Mesendoderm (in vitro differentiated cells): ENCODE data around the gene HMCN2.

Source experiments
- DNase-seq: peaks from one replicate; pipeline ENCODE4 v3.0.0; 2013
- H2AK5ac ChIP-seq: 2 replicates; pipeline ENCODE4 v1.6.1; 2013; ENCODE audit warnings: low read length, inconsistent platforms
- H2BK120ac ChIP-seq: 2 replicates; pipeline ENCODE4 v1.6.1; 2013; ENCODE audit warnings: low read depth, mild to moderate bottlenecking, low read length, moderate library complexity, mixed read lengths
- H2BK15ac ChIP-seq: replicated peaks from 2 replicates; pipeline ENCODE4 v1.6.1; 2013; ENCODE audit warnings: low read depth, mild to moderate bottlenecking, moderate library complexity
- H2BK5ac ChIP-seq: 2 replicates; pipeline ENCODE4 v1.6.1; 2013; ENCODE audit warnings: low read length, inconsistent platforms
- H3K18ac ChIP-seq: 2 replicates; pipeline ENCODE4 v1.6.1; 2013; ENCODE audit warnings: mild to moderate bottlenecking, low read length, mixed read lengths
- H3K23ac ChIP-seq: one replicate; pipeline ENCODE4 v1.6.1; 2013; ENCODE audit warnings: low read length
- H3K27ac ChIP-seq: 2 replicates; pipeline ENCODE4 v1.5.1; 2013; ENCODE audit warnings: low read depth, mild to moderate bottlenecking, inconsistent platforms, low read length, moderate library complexity
- H3K27me3 ChIP-seq: 2 replicates; pipeline ENCODE4 v1.6.1; 2013; ENCODE audit warnings: low read length, control low read depth, mild to moderate bottlenecking, inconsistent platforms; ENCODE audit not compliant: insufficient read depth, poor library complexity
- H3K36me3 ChIP-seq: 2 replicates; pipeline ENCODE4 v1.6.1; 2013; ENCODE audit warnings: low read length, inconsistent platforms; ENCODE audit not compliant: control insufficient read depth, insufficient read depth
- H3K4ac ChIP-seq: one replicate; pipeline ENCODE4 v1.6.1; 2013; ENCODE audit warnings: low read depth, mild to moderate bottlenecking, low read length, moderate library complexity
- H3K4me1 ChIP-seq: 2 replicates; pipeline ENCODE4 v1.6.1; 2013; ENCODE audit warnings: low read depth, low read length, inconsistent platforms; ENCODE audit not compliant: control insufficient read depth
- H3K4me2 ChIP-seq: 2 replicates; pipeline ENCODE4 v1.6.1; 2013; ENCODE audit warnings: low read length
- H3K4me3 ChIP-seq: 2 replicates; pipeline ENCODE4 v1.5.1; 2013; ENCODE audit warnings: mild to moderate bottlenecking, low read length
- H3K56ac ChIP-seq: one replicate; pipeline ENCODE4 v1.6.1; 2013; ENCODE audit warnings: low read length
- H3K79me1 ChIP-seq: 2 replicates; pipeline ENCODE4 v1.6.1; 2013; ENCODE audit warnings: low read length, inconsistent platforms
- H3K79me2 ChIP-seq: 2 replicates; pipeline ENCODE4 v1.6.1; 2013; ENCODE audit warnings: mild to moderate bottlenecking, low read length; ENCODE audit not compliant: control insufficient read depth, insufficient read depth
- H3K9ac ChIP-seq: 2 replicates; pipeline ENCODE4 v1.6.1; 2013; ENCODE audit warnings: low read length, inconsistent platforms
- H4K5ac ChIP-seq: one replicate; pipeline ENCODE4 v1.6.1; 2013; ENCODE audit warnings: low read length
- H4K8ac ChIP-seq: one replicate; pipeline ENCODE4 v1.6.1; 2013; ENCODE audit warnings: low read depth, mild to moderate bottlenecking, control low read depth, low read length, moderate library complexity
- WGBS: extraction: QIAGEN DNeasy Blood & Tissue Kit; methylation state at CpG from one replicate; pipeline ENCODE4 v1.1.7; 2013; ENCODE audit warnings: low lambda C conversion rate, missing lambda C conversion rate; ENCODE audit not compliant: insufficient coverage; ENCODE audit errors: extremely low coverage; 5-methylcytosine and 5-hydroxymethylcytosine counted together

Gene HMCN2

DNA sequence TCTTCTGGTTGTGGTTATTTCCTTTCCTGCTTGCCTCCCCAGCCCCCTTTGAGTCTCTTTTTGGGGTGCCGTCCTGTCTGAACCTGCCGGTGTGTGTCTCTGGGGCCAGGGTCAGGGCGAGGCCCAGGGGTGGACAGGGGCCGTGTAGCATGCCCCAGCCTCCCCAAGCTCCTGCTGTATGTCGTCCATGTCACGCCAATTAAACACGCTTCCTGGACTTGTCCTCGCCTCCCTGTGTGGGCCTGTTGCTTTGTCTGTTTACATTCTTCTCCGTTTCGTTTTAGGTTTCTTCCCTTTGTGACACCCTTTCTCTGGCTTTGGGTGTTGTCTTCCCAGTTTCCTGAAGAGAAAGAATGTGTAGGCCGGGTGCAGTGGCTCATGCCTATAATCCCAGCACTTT lies 28.5 kb upstream of the HMCN2 start:
- Histone ChIP-seq H3K4me2 (no peak overlapping the region), H2BK120ac (no peak overlapping the region), H3K9ac (no peak overlapping the region), H3K56ac (peak overlapping the region; percentile 15), H3K79me2 (no peaks in the 10 kb centered on the region), H3K18ac (no peak overlapping the region), H4K5ac (no peak overlapping the region), H2AK5ac (no peak overlapping the region), H4K8ac (no peak overlapping the region), H3K23ac (no peak overlapping the region), H3K4me3 (no peak overlapping the region), H3K4me1 (peaks cover 1% of the 10 kb centered on the region), H3K36me3 (peaks cover 8% of the 10 kb centered on the region), H2BK15ac (no peak overlapping the region), H3K27me3 (no peaks in the 10 kb centered on the region), H3K27ac (no peak overlapping the region), H3K4ac (no peak overlapping the region), H3K79me1 (no peaks in the 10 kb centered on the region), H2BK5ac (no peak overlapping the region)
- no CpG with 5 or more reads among the region's 11 CpGs for WGBS
- DNase-seq, result no peak

DNA sequence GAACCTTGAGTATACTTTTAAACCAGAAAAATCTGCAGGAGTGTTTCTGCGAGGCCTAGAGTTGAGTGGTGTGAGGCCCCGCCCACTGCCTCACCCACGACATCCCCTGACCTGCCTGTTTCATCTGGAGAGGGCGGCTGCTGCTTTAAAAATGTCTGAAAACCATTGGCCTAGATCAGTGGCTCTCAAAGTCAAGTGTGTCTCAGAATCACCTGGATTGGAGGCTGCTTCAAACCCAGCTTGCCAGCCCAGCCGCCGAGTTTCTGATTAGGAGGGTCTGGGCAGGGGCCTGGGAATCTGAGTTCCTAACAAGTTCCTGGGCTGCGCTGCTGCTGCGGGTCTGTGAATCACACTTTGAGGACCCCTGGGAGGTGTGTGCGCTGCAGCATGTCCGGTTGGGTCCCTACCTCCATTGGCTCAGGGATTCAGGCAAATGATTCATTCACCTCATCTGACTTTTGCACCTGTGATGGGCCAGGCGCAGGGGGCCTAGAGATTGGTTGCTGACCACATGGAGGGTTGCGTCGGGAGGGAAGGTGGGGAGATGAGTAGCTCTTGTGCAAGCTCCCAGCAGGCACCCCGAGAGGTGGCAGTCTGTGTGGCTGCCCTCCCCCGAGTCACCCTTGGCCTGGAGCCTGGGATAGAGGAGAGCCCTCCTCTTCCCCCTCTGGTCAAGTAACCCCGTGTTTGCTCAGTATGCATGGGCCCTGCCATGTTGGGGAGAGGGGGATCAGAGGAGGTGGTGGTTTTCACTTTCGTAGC lies 27.6 kb upstream of the HMCN2 start:
- Histone ChIP-seq H3K27me3 (no peaks in the 10 kb centered on the region), H3K36me3 (peaks cover 8% of the 10 kb centered on the region), H3K79me1 (no peaks in the 10 kb centered on the region), H4K5ac (no peak overlapping the region), H2AK5ac (no peak overlapping the region), H2BK120ac (no peak overlapping the region), H3K4ac (no peak overlapping the region), H2BK15ac (no peak overlapping the region), H3K23ac (no peak overlapping the region), H3K27ac (no peak overlapping the region), H2BK5ac (no peak overlapping the region), H3K9ac (no peak overlapping the region), H3K4me2 (no peak overlapping the region), H3K79me2 (no peaks in the 10 kb centered on the region), H3K18ac (no peak overlapping the region), H4K8ac (no peak overlapping the region), H3K56ac (no peak overlapping the region), H3K4me1 (peaks cover 1% of the 10 kb centered on the region), H3K4me3 (no peak overlapping the region)
- WGBS, result no CpG with 5 or more reads among the region's 17 CpGs
- DNase-seq, result no peak

DNA sequence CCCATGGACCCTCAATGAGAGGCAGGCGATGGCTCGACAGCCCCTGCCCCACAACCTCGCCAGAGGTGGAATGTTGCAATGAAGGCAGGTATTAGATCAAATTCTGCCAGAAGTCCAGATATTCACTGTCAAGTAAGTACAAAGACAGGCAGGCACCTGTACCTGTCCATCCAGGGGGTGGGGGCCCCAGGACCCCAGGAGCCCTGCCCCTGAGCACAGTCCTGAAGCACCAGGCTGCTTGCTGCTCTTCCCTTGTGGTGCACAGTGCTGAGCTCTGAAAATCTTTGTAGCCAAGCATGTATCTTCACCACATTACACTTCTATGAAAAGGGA lies 26.2 kb upstream of the HMCN2 start:
- H3K56ac ChIP-seq, result no peak overlapping the region

DNA sequence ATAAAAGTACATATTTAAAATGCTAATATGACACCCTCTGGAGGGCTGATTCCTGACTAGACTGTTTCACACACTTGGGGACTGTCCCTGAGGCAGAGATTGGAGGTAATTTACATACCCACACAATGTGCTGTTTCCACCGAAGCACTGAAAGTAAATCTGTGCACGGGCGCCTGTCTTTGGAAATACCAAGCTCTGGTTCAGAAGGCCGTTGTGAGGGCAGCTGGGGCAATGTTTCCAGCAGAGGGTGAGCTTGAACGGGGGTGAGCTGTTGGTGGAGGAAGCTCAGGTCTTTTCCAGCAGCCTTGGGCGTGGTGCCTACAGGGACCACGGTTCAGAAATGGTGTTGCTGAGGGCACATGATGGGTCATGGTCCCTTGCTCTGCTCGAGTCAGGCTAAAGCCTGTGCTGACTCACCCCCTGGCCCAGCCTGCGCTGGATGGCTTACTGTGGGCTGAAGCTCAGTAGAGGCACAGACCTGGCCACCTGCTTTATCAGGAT lies 25.8 kb upstream of the HMCN2 start:
- no peak overlapping the region for H3K18ac ChIP-seq
- peaks cover 1% of the 10 kb centered on the region for H3K4me1 ChIP-seq
- WGBS, result no CpG with 5 or more reads among the region's 9 CpGs
- no peak overlapping the region for H3K56ac ChIP-seq
- H2BK120ac ChIP-seq, result no peak overlapping the region
- no peak overlapping the region for H4K8ac ChIP-seq
- no peak overlapping the region for H3K9ac ChIP-seq
- H3K79me1 ChIP-seq, result no peaks in the 10 kb centered on the region
- DNase-seq, result no peak
- H3K36me3 ChIP-seq, result no peaks in the 10 kb centered on the region
- no peaks in the 10 kb centered on the region for H3K79me2 ChIP-seq
- H2AK5ac ChIP-seq, result no peak overlapping the region
- no peak overlapping the region for H4K5ac ChIP-seq
- no peak overlapping the region for H2BK5ac ChIP-seq
- no peak overlapping the region for H2BK15ac ChIP-seq
- no peak overlapping the region for H3K27ac ChIP-seq
- H3K4me2 ChIP-seq, result no peak overlapping the region
- no peak overlapping the region for H3K4me3 ChIP-seq
- H3K23ac ChIP-seq, result no peak overlapping the region
- H3K4ac ChIP-seq, result no peak overlapping the region
- no peaks in the 10 kb centered on the region for H3K27me3 ChIP-seq

More for the DNA sequence above, 26.2 kb upstream of the HMCN2 start:
- Histone ChIP-seq H2AK5ac (no peak overlapping the region), H3K4me1 (peaks cover 1% of the 10 kb centered on the region), H3K36me3 (peaks cover 4% of the 10 kb centered on the region), H4K8ac (no peak overlapping the region), H3K79me2 (no peaks in the 10 kb centered on the region), H3K27ac (no peak overlapping the region), H2BK120ac (no peak overlapping the region), H3K9ac (no peak overlapping the region), H3K27me3 (no peaks in the 10 kb centered on the region), H3K79me1 (no peaks in the 10 kb centered on the region), H4K5ac (no peak overlapping the region), H3K23ac (no peak overlapping the region), H3K4ac (no peak overlapping the region), H3K18ac (no peak overlapping the region), H3K4me2 (no peak overlapping the region), H2BK15ac (no peak overlapping the region), H3K4me3 (no peak overlapping the region), H2BK5ac (no peak overlapping the region)
- no peak for DNase-seq
- WGBS, result no CpG with 5 or more reads among the region's 3 CpGs

DNA sequence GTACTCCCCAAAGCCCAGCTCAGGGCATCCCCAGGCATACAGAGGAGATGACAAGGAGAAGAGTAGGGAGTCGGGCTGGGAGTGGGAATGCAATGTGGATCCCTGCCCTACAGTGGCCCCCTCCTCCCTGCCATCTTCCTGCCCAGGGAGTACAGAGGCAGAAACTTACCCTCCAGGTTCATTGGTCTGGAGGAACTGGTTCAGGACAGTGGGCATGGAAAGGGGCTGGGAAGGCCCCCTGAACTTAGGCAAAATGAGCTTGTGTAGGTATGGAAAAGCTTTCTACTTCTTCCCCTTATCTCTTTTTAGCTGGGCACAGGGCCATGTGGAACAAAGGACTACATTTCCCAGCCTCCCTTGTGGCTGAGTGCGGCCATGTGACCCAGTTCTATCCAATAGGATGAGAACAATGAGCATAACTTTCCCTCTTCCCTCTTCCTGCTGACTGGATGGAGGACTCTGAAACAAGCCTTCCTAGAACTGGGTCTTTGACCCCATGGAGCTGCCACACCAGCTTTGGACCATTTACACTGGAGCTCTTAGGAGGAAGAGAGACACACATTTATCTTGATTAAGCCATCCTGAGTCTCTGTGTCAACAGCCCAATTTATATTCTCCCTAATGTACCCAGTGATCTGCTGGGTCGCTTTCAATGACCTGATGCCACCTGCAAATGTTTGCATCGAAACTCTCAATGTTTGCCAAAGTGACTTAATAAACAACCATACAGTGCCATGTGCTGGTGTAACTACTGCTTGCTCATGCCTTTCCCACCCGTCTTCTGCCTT lies 25.0 kb upstream of the HMCN2 start:
- DNase-seq, result peak; percentile 87

More for the DNA sequence above, 25.0 kb upstream of the HMCN2 start:
- no peaks in the 10 kb centered on the region for H3K27me3 ChIP-seq
- H2AK5ac ChIP-seq, result no peak overlapping the region
- peaks cover 1% of the 10 kb centered on the region for H3K4me1 ChIP-seq
- no peak overlapping the region for H3K4ac ChIP-seq
- H3K23ac ChIP-seq, result no peak overlapping the region
- H3K9ac ChIP-seq, result no peak overlapping the region
- no peak overlapping the region for H2BK5ac ChIP-seq
- WGBS, result no CpG with 5 or more reads among the region's 5 CpGs
- H3K79me2 ChIP-seq, result no peaks in the 10 kb centered on the region
- H3K4me2 ChIP-seq, result no peak overlapping the region
- no peak overlapping the region for H3K4me3 ChIP-seq
- H2BK120ac ChIP-seq, result no peak overlapping the region
- H2BK15ac ChIP-seq, result no peak overlapping the region
- peak overlapping the region; percentile 59 for H4K5ac ChIP-seq
- H3K27ac ChIP-seq, result no peak overlapping the region
- H3K36me3 ChIP-seq, result no peaks in the 10 kb centered on the region
- no peaks in the 10 kb centered on the region for H3K79me1 ChIP-seq
- H3K56ac ChIP-seq, result no peak overlapping the region
- no peak overlapping the region for H3K18ac ChIP-seq
- peak overlapping the region; percentile 66 for H4K8ac ChIP-seq
